GM23338 (cell line): ENCODE results near the gene DUSP9. TPM values are rescaled to one million over a fixed set of nuclear protein-coding genes. Genes with fewer than 3 reads are reported as not detected.

Source experiments
- ATAC-seq: fragments of 200-7000 bp; cut with Tn5 transposase; 3 replicates; pipeline ENCODE4 v1.9.1; 2020
- DNase-seq: peaks from one replicate; pipeline ENCODE4 v3.0.0-alpha.2; 2015; ENCODE audit warnings: low spot score
- H2AFZ ChIP-seq: fragments of 200-600 bp; sonication (generic); 2 replicates; pipeline ENCODE4 v1.8.0; 2016; ENCODE audit warnings: antibody characterized with exemption, mild to moderate bottlenecking, moderate library complexity
- H3F3A ChIP-seq: fragments of 200-600 bp; sonication (generic); replicated peaks from 2 replicates; pipeline ENCODE4 v1.8.0; 2017; ENCODE audit warnings: antibody characterized with exemption, mixed run types, low read depth
- H3K27ac ChIP-seq: fragments of 200-600 bp; sonication (generic); 2 replicates; pipeline ENCODE4 v1.6.1; 2016; ENCODE audit warnings: low read depth
- H3K27me3 ChIP-seq: fragments of 200-600 bp; sonication (generic); 2 replicates; pipeline ENCODE4 v1.8.0; 2016; ENCODE audit warnings: mild to moderate bottlenecking, mixed run types, moderate library complexity; ENCODE audit not compliant: insufficient read depth
- H3K36me3 ChIP-seq: fragments of 200-600 bp; sonication (generic); 2 replicates; pipeline ENCODE4 v1.8.0; 2016; ENCODE audit warnings: mild to moderate bottlenecking; ENCODE audit not compliant: insufficient read depth
- H3K4me1 ChIP-seq: fragments of 200-600 bp; sonication (generic); 2 replicates; pipeline ENCODE4 v1.8.0; 2016; ENCODE audit warnings: mild to moderate bottlenecking, moderate library complexity; ENCODE audit not compliant: insufficient read depth
- H3K4me2 ChIP-seq: fragments of 200-600 bp; sonication (generic); 2 replicates; pipeline ENCODE4 v1.7.1; 2017; ENCODE audit warnings: mixed run types
- H3K4me3 ChIP-seq: fragments of 200-600 bp; sonication (generic); 2 replicates; pipeline ENCODE4 v1.6.1; 2016; ENCODE audit warnings: mixed run types
- H3K79me2 ChIP-seq: fragments of 200-600 bp; sonication (generic); replicated peaks from 2 replicates; pipeline ENCODE4 v1.8.0; 2017; ENCODE audit warnings: mild to moderate bottlenecking; ENCODE audit not compliant: insufficient read depth
- H3K9me2 ChIP-seq: fragments of 200-600 bp; sonication (generic); 2 replicates; pipeline ENCODE4 v1.8.0; 2017; ENCODE audit not compliant: insufficient read depth
- H4K20me1 ChIP-seq: fragments of 200-600 bp; sonication (generic); replicated peaks from 2 replicates; pipeline ENCODE4 v1.8.0; 2017; ENCODE audit warnings: mild to moderate bottlenecking; ENCODE audit not compliant: insufficient read depth
- H3K27ac Mint-ChIP-seq: 2 replicates; pipeline ENCODE4 v1.8.0; 2020; ENCODE audit warnings: inconsistent platforms, mild to moderate bottlenecking, moderate library complexity, mixed read lengths
- H3K27me3 Mint-ChIP-seq: 3 replicates; pipeline ENCODE4 v1.8.0; 2022; ENCODE audit warnings: low read depth, mild to moderate bottlenecking, moderate library complexity, mixed read lengths, inconsistent platforms; ENCODE audit not compliant: insufficient read depth, poor library complexity
- H3K36me3 Mint-ChIP-seq: 3 replicates; pipeline ENCODE4 v1.8.0; 2021; ENCODE audit warnings: low read depth, mild to moderate bottlenecking, inconsistent platforms, moderate library complexity, mixed read lengths
- H3K4me1 Mint-ChIP-seq: 3 replicates; pipeline ENCODE4 v1.8.0; 2020; ENCODE audit warnings: mild to moderate bottlenecking, inconsistent platforms, mixed read lengths
- H3K4me3 Mint-ChIP-seq: 3 replicates; pipeline ENCODE4 v1.8.0; 2021; ENCODE audit warnings: moderate library complexity, mild to moderate bottlenecking, inconsistent platforms, mixed read lengths
- H3K9me3 Mint-ChIP-seq: 3 replicates; pipeline ENCODE4 v1.8.0; 2020; ENCODE audit warnings: moderate library complexity, mild to moderate bottlenecking, inconsistent platforms, mixed read lengths
- CREB1 ChIP-seq: fragments of 250-450 bp; sonication (Bioruptor Pico); IDR thresholded peaks from 2 replicates; pipeline ENCODE4 v1.5.0; 2020; ENCODE audit warnings: low read depth, mild to moderate bottlenecking, moderate library complexity
- CTCF ChIP-seq, 2 experiments: fragments of 200-600 bp in 1 of 2; sonication (generic) in 1 of 2; conservative IDR thresholded peaks; 2 replicates each; pipeline versions ENCODE4 v1.5.1 to v1.6.1; 2016 to 2017; ENCODE audit warnings: antibody characterized with exemption in 2 of 2, low read depth in 2 of 2, mild to moderate bottlenecking in 2 of 2, moderate library complexity in 1 of 2
- ETS1 ChIP-seq: IDR thresholded peaks from 2 replicates; pipeline ENCODE4 v1.6.1; 2016; ENCODE audit warnings: antibody characterized with exemption
- EZH2 ChIP-seq: fragments of 200-600 bp; sonication (generic); IDR thresholded peaks from one replicate; pipeline ENCODE4 v1.8.0; 2017; ENCODE audit warnings: antibody characterized with exemption, mild to moderate bottlenecking, low read depth; ENCODE audit not compliant: unreplicated experiment
- EZH2phosphoT487 ChIP-seq: fragments of 200-600 bp; sonication (generic); IDR thresholded peaks from one replicate; pipeline ENCODE4 v1.8.1; 2018; ENCODE audit warnings: antibody characterized with exemption; ENCODE audit not compliant: unreplicated experiment
- JUNB ChIP-seq: IDR thresholded peaks from one replicate; pipeline ENCODE4 v1.6.1; 2016; ENCODE audit warnings: antibody characterized with exemption; ENCODE audit not compliant: unreplicated experiment
- NANOG ChIP-seq: IDR thresholded peaks from 2 replicates; pipeline ENCODE4 v1.6.1; 2016; ENCODE audit warnings: antibody characterized with exemption, borderline replicate concordance
- POLR2AphosphoS5 ChIP-seq: IDR thresholded peaks from 2 replicates; pipeline ENCODE4 v1.6.1; 2016; ENCODE audit warnings: antibody characterized with exemption, low read depth
- REST ChIP-seq: IDR thresholded peaks from one replicate; pipeline ENCODE4 v1.6.1; 2018; ENCODE audit warnings: antibody characterized with exemption; ENCODE audit not compliant: unreplicated experiment
- STAT1 ChIP-seq: IDR thresholded peaks from one replicate; pipeline ENCODE4 v1.6.1; 2016; ENCODE audit warnings: antibody characterized with exemption; ENCODE audit not compliant: unreplicated experiment
- ZNF114 ChIP-seq: fragments of 250-450 bp; sonication (Bioruptor Pico); IDR thresholded peaks from 2 replicates; pipeline ENCODE4 v1.5.0; 2020; ENCODE audit warnings: mild to moderate bottlenecking, moderate library complexity
- ZNF331 ChIP-seq: fragments of 250-450 bp; sonication (Bioruptor Pico); IDR thresholded peaks from 2 replicates; pipeline ENCODE4 v1.5.0; 2020; ENCODE audit warnings: low read depth, mild to moderate bottlenecking, moderate library complexity
- ZNF462 ChIP-seq: fragments of 250-450 bp; sonication (Bioruptor Pico); IDR thresholded peaks from 2 replicates; pipeline ENCODE4 v1.5.0; 2020; ENCODE audit warnings: mild to moderate bottlenecking, moderate library complexity
- polyA plus RNA-seq: library from polyadenylated mRNA; unstranded; fragments of >200 nt; fragmentation: Nextera tagmentation; extraction: Ambion mirVana; gene quantifications from 2 replicates; pipeline ENCODE4 v1.2.1, GENCODE V29; 2016
- total RNA-seq: library from RNA; depleted of rRNA; stranded (reverse); fragments of >200 nt; shearing (Covaris generic); gene quantifications from 2 replicates; pipeline ENCODE4 v1.2.3, GENCODE V29; 2014

Gene DUSP9
- total and polyA plus RNA-seq, 2 experiments from 2014 or later = 0.71 to 3.9 TPM

GRCh38 chrX:153688506-153688905 lies 41.5 kb downstream of the DUSP9 start:
- H3F3A ChIP-seq = no peaks in the 10 kb centered on the region
- Mint-ChIP-seq H3K4me3 (no peak overlapping the region), H3K9me3 (peaks cover 4% of the 10 kb centered on the region), H3K27me3 (peaks cover 6% of the 10 kb centered on the region), H3K4me1 (peaks cover 16% of the 10 kb centered on the region), H3K27ac (no peak overlapping the region), H3K36me3 (peaks cover 9% of the 10 kb centered on the region; the same call in 2 of the 3 replicates)
- H4K20me1 ChIP-seq = no peaks in the 10 kb centered on the region
- peak overlapping the region; percentile 45; the same call in 1 of the 2 replicates for H3K4me3 ChIP-seq
- TF ChIP-seq JUNB (no peak), ZNF114 (CRISPR knock-in tag) (no peak), REST (no peak), CREB1 (CRISPR knock-in tag) (no peak), ZNF462 (no peak), EZH2phosphoT487 (no peak), ZNF331 (CRISPR knock-in tag) (no peak), STAT1 (no peak), EZH2 (no peak), NANOG (no peak), CTCF (conservative IDR thresholded peaks at IDR 0.05; ENCODE audit: low read depth in 2 of 2) (no peak), POLR2AphosphoS5 (no peak), ETS1 (no peak)
- no peak overlapping the region for H3K27ac ChIP-seq
- ATAC-seq (no peak), DNase-seq (no peak)
- H2AFZ ChIP-seq = no peak overlapping the region
- H3K4me1 ChIP-seq = peaks cover 3% of the 10 kb centered on the region; the same call in 1 of the 2 replicates
- H3K4me2 ChIP-seq = 0 out of 2 replicates have a peak overlapping the region, but pooled peaks have one; percentile 43
- H3K79me2 ChIP-seq = no peaks in the 10 kb centered on the region
- H3K9me2 ChIP-seq = no peaks in the 10 kb centered on the region
- no peaks in the 10 kb centered on the region for H3K36me3 ChIP-seq
- H3K27me3 ChIP-seq = no peaks in the 10 kb centered on the region
